T-helper 2 cell (primary cell): ENCODE measurements around the gene PROM1.

Source experiments
- DNase-seq, 5 experiments: peaks; one replicate each; pipeline versions ENCODE4 v3.0.0 to v3.0.0-alpha.2; 2012 to 2022

Gene PROM1

GRCh38 chr4:15982842-15983524 is 100.8 kb downstream of the PROM1 start:
- DNase-seq, result no peak

GRCh38 chr4:15976456-15977447 is 107.1 kb downstream of the PROM1 start:
- DNase-seq, result no peak

GRCh38 chr4:15971068-15971801 is 112.6 kb downstream of the PROM1 start:
- DNase-seq, result peak in 1 of 5 experiments; percentile 2

GRCh38 chr4:15968551-15969300 is 115.1 kb downstream of the PROM1 start:
- DNase-seq, result no peak

- no peak for DNase-seq
Measured at GRCh38 chr4:15965325-15965724, 118.5 kb downstream of the PROM1 start.

- DNase-seq, result no peak
Measured at GRCh38 chr4:15964159-15964558, 119.7 kb downstream of the PROM1 start.

- DNase-seq, result peak in 2 of 5 experiments; percentile 46 to 49
Measured at GRCh38 chr4:15963576-15963975, 120.2 kb downstream of the PROM1 start.

- peak in 2 of 5 experiments; percentile 54 to 67 for DNase-seq
Measured at GRCh38 chr4:15963001-15963451, 120.8 kb downstream of the PROM1 start, which contains the start of gene FGFBP2. Gene FGFBP2 (minus strand): TSS chr4:15963175. CDS start chr4:15963129, 46 bp downstream.

- DNase-seq, result peak in 1 of 5 experiments; percentile 41
Measured at GRCh38 chr4:15961781-15962510, 121.9 kb downstream of the PROM1 start.

GRCh38 chr4:15958562-15958961 is 125.3 kb downstream of the PROM1 start:
- no peak for DNase-seq

- DNase-seq, result peak; percentile 12 to 70 (median 56)
Measured at GRCh38 chr4:15956179-15956850, 127.5 kb downstream of the PROM1 start.

GRCh38 chr4:15955670-15956069 is 128.2 kb downstream of the PROM1 start:
- DNase-seq, result no peak

GRCh38 chr4:15953625-15954024 is 130.2 kb downstream of the PROM1 start:
- no peak for DNase-seq

GRCh38 chr4:15951781-15952180 is 132.0 kb downstream of the PROM1 start:
- DNase-seq, result no peak

GRCh38 chr4:15948826-15949225 is 135.0 kb downstream of the PROM1 start:
- DNase-seq, result no peak

- no peak for DNase-seq
Measured at GRCh38 chr4:15947684-15948083, 136.1 kb downstream of the PROM1 start.

GRCh38 chr4:15945516-15945915 is 138.3 kb downstream of the PROM1 start:
- DNase-seq, result no peak

- DNase-seq, result no peak
Measured at GRCh38 chr4:15944895-15945294, 138.9 kb downstream of the PROM1 start.

GRCh38 chr4:15942283-15942682 is 141.5 kb downstream of the PROM1 start:
- no peak for DNase-seq

GRCh38 chr4:15938640-15939039 is 145.2 kb downstream of the PROM1 start, which contains the start of gene FGFBP1:
Gene FGFBP1 (minus strand): TSS chr4:15938740. CDS start chr4:15936632, 2,108 bp downstream.
- DNase-seq, result no peak

- no peak for DNase-seq
Measured at GRCh38 chr4:15938182-15938581, 145.6 kb downstream of the PROM1 start.
